NCI-H1436 (cell line): ENCODE measurements around the gene ARL14.
"Not testable (repeated sequence)": the region's sequence is repeated elsewhere in the genome, so short reads cannot be mapped to it uniquely, and the experiment has no call there.

Experiments
- DNase-seq: peaks from one replicate; lab custom pipeline; 2025; lab: John Stamatoyannopoulos, UW

ARL14 gene

GRCh38 chr3:160677459-160677881, 510 bp downstream of the ARL14 start:
- DNase-seq, result no peak

- DNase-seq, result no peak
Observed at GRCh38 chr3:160678292-160678842, 1.4 kb downstream of the ARL14 start.

- no peak for DNase-seq
Observed at GRCh38 chr3:160684368-160684740, 7.4 kb downstream of the ARL14 start.

- no peak for DNase-seq
Observed at GRCh38 chr3:160685144-160685766, 8.3 kb downstream of the ARL14 start.

GRCh38 chr3:160686955-160687535, 10.1 kb downstream of the ARL14 start:
- DNase-seq, result no peak

- DNase-seq, result no peak
Observed at GRCh38 chr3:160691151-160691550, 14.2 kb downstream of the ARL14 start.

GRCh38 chr3:160691962-160692361, 15.0 kb downstream of the ARL14 start:
- no peak for DNase-seq

- DNase-seq, result no peak
Observed at GRCh38 chr3:160693191-160693590, 16.2 kb downstream of the ARL14 start.

GRCh38 chr3:160694345-160694744, 17.4 kb downstream of the ARL14 start:
- no peak for DNase-seq

- DNase-seq, result no peak
Observed at GRCh38 chr3:160695003-160695402, 18.0 kb downstream of the ARL14 start.

- no peak for DNase-seq
Observed at GRCh38 chr3:160695915-160696327, 19.0 kb downstream of the ARL14 start.

- DNase-seq, result no peak
Observed at GRCh38 chr3:160697637-160698380, 20.8 kb downstream of the ARL14 start.

GRCh38 chr3:160698599-160699195, 21.7 kb downstream of the ARL14 start:
- no peak for DNase-seq

- no peak for DNase-seq
Observed at GRCh38 chr3:160701490-160701889, 24.5 kb downstream of the ARL14 start.

GRCh38 chr3:160702290-160702689, 25.3 kb downstream of the ARL14 start:
- DNase-seq, result no peak

- no peak for DNase-seq
Observed at GRCh38 chr3:160703974-160704373, 27.0 kb downstream of the ARL14 start.

GRCh38 chr3:160707187-160707794, 30.3 kb downstream of the ARL14 start:
- peak; percentile 64 for DNase-seq

- DNase-seq, result no peak
Observed at GRCh38 chr3:160709477-160710182, 32.7 kb downstream of the ARL14 start.

- DNase-seq, result not testable (repeated sequence)
Observed at GRCh38 chr3:160713144-160713543, 36.2 kb downstream of the ARL14 start.

- DNase-seq, result no peak
Observed at GRCh38 chr3:160719710-160720109, 42.8 kb downstream of the ARL14 start.

GRCh38 chr3:160720123-160720746, 43.3 kb downstream of the ARL14 start:
- DNase-seq, result no peak
